Measurements from ENCODE around the gene DAAM1. TPM values are rescaled to one million over a fixed set of nuclear protein-coding genes. Genes with fewer than 3 reads are reported as not detected.

The DAAM1 gene
- total and polyA plus RNA-seq, 2 donors (not counting 1 experiment from before 2014, with no cell fraction given) = 11.2 to 34.3 TPM

- POLR2A ChIA-PET = no interaction called here
- TF ChIP-seq CTCF (IDR thresholded peaks at IDR 0.05) (no peak), EZH2 (IDR thresholded peaks at IDR 0.05; ENCODE audit: borderline replicate concordance, insufficient read depth, low read depth, low read length, poor library complexity, severe bottlenecking) (no peak)
- CTCF ChIA-PET = no interaction called here
- DNase-seq (no peak), ATAC-seq (ENCODE audit: low read depth) (no peak)
- no peak overlapping the region for H3K4me2 ChIP-seq (replicated peaks; ENCODE audit: low read depth, low read length, poor library complexity, severe bottlenecking)
- no peaks in the 10 kb centered on the region for H3K36me3 ChIP-seq (replicated peaks in 1 of 2; ENCODE audit: control extremely low read depth in 1 of 2, control insufficient read depth in 1 of 2, extremely low read depth in 1 of 2, insufficient read depth in 2 of 2, low read length in 1 of 2)
- intact Hi-C loops (cut with micrococcal nuclease) = loop anchor here (10.0 kb wide), 1 partner anchor 1788 kb away; the partner anchor contains the start of gene NAA30
- H3K9ac ChIP-seq (ENCODE audit: low read length) = no peak overlapping the region
- Mint-ChIP-seq H3K4me3 (no peak overlapping the region), H3K9me3 (ENCODE audit: insufficient read depth) (no peaks in the 10 kb centered on the region), H3K27ac (no peak overlapping the region), H3K27me3 (peaks cover 11% of the 10 kb centered on the region), H3K4me1 (peaks cover 2% of the 10 kb centered on the region)
- H3K4me3 ChIP-seq (ENCODE audit: control extremely low read depth in 1 of 5, extremely low read depth in 1 of 5, insufficient read depth in 1 of 5, low read depth in 2 of 5, low read length in 4 of 5) = no peak overlapping the region
- H4K20me1 ChIP-seq (ENCODE audit: control insufficient read depth, insufficient read depth, low read length, poor library complexity, severe bottlenecking) = no peaks in the 10 kb centered on the region
- H3K27ac ChIP-seq (ENCODE audit: low read length in 2 of 2) = no peak overlapping the region
- no peaks in the 10 kb centered on the region for H3K9me3 ChIP-seq (ENCODE audit: control extremely low read depth in 1 of 3, control insufficient read depth in 2 of 3, insufficient read depth in 1 of 3, low read length in 2 of 3)
- no peak overlapping the region for H2AFZ ChIP-seq (ENCODE audit: insufficient read depth, low read depth, low read length, poor library complexity, severe bottlenecking)
- WGBS (ENCODE audit: insufficient coverage) = 100% methylated on average over 1 of the region's 5 CpGs
- peaks cover 0 to 9% (median 1%) of the 10 kb centered on the region in 4 experiments for H3K27me3 ChIP-seq (replicated peaks in 1 of 4; ENCODE audit: control extremely low read depth in 1 of 4, control insufficient read depth in 3 of 4, insufficient read depth in 4 of 4, low read length in 3 of 4)
- peaks cover 4 to 6% of the 10 kb centered on the region in 2 donors for H3K4me1 ChIP-seq (ENCODE audit: control insufficient read depth in 2 of 2, insufficient read depth in 2 of 2, low read length in 2 of 2)
- no peaks in the 10 kb centered on the region for H3K79me2 ChIP-seq (ENCODE audit: control insufficient read depth, insufficient read depth, low read length)
Measured at GRCh38 chr14:59182641-59183040, 5.8 kb upstream of the DAAM1 start.

- Mint-ChIP-seq H3K4me1 (peaks cover 6% of the 10 kb centered on the region), H3K27ac (no peak overlapping the region), H3K27me3 (peaks cover 11% of the 10 kb centered on the region), H3K9me3 (ENCODE audit: insufficient read depth) (no peaks in the 10 kb centered on the region), H3K4me3 (no peak overlapping the region)
- POLR2A ChIA-PET = interaction anchor here (0.7 kb wide), 1 partner anchor 9 kb away, joined by 3 read pairs; no protein-coding TSS in a partner anchor
- Histone ChIP-seq H3K9me3 (ENCODE audit: control extremely low read depth in 1 of 3, control insufficient read depth in 2 of 3, insufficient read depth in 1 of 3, low read length in 2 of 3) (no peaks in the 10 kb centered on the region), H3K4me1 (ENCODE audit: control insufficient read depth in 2 of 2, insufficient read depth in 2 of 2, low read length in 2 of 2) (peaks cover 6 to 7% of the 10 kb centered on the region in 2 donors), H4K20me1 (ENCODE audit: control insufficient read depth, insufficient read depth, low read length, poor library complexity, severe bottlenecking) (no peaks in the 10 kb centered on the region), H2AFZ (ENCODE audit: insufficient read depth, low read depth, low read length, poor library complexity, severe bottlenecking) (no peak overlapping the region), H3K9ac (ENCODE audit: low read length) (no peak overlapping the region), H3K4me3 (ENCODE audit: control extremely low read depth in 1 of 5, extremely low read depth in 1 of 5, insufficient read depth in 1 of 5, low read depth in 2 of 5, low read length in 4 of 5) (no peak overlapping the region), H3K27ac (ENCODE audit: low read length in 2 of 2) (no peak overlapping the region), H3K36me3 (replicated peaks in 1 of 2; ENCODE audit: control extremely low read depth in 1 of 2, control insufficient read depth in 1 of 2, extremely low read depth in 1 of 2, insufficient read depth in 2 of 2, low read length in 1 of 2) (no peaks in the 10 kb centered on the region), H3K27me3 (replicated peaks in 1 of 4; ENCODE audit: control extremely low read depth in 1 of 4, control insufficient read depth in 3 of 4, insufficient read depth in 4 of 4, low read length in 3 of 4) (peaks cover 0 to 9% (median 1%) of the 10 kb centered on the region in 4 experiments), H3K79me2 (ENCODE audit: control insufficient read depth, insufficient read depth, low read length) (no peaks in the 10 kb centered on the region), H3K4me2 (replicated peaks; ENCODE audit: low read depth, low read length, poor library complexity, severe bottlenecking) (no peak overlapping the region)
- TF ChIP-seq EZH2 (IDR thresholded peaks at IDR 0.05; ENCODE audit: borderline replicate concordance, insufficient read depth, low read depth, low read length, poor library complexity, severe bottlenecking) (no peak), CTCF (IDR thresholded peaks at IDR 0.05) (no peak)
- no peak for ATAC-seq (ENCODE audit: low read depth)
- intact Hi-C loops (cut with micrococcal nuclease) = loop anchor here (10.0 kb wide), 1 partner anchor 1788 kb away; the partner anchor contains the start of gene NAA30
- no peak for DNase-seq
- CTCF ChIA-PET = no interaction called here
Measured at GRCh38 chr14:59183150-59183549, 5.3 kb upstream of the DAAM1 start.
